GM06990 (cell line): Measurements from ENCODE around the gene SLC15A3.

Experiments
- DNase-seq: peaks from one replicate; pipeline ENCODE4 v3.0.0-alpha.2; 2011; ENCODE audit not compliant: insufficient read length; ENCODE audit errors: extremely low read depth
- H3K27me3 ChIP-seq: replicated peaks from 2 replicates; pipeline ENCODE4 v1.6.0; 2011; ENCODE audit warnings: low read length; ENCODE audit not compliant: control insufficient read depth, insufficient read depth
- H3K36me3 ChIP-seq: 2 replicates; pipeline ENCODE4 v1.5.1; 2011; ENCODE audit warnings: low read length; ENCODE audit not compliant: control insufficient read depth, insufficient read depth
- H3K4me3 ChIP-seq: replicated peaks from 2 replicates; pipeline ENCODE4 v1.5.1; 2011; ENCODE audit warnings: low read depth, mild to moderate bottlenecking, control low read depth, low read length
- CTCF ChIP-seq: IDR thresholded peaks from 2 replicates; pipeline ENCODE4 v1.5.1; 2011; ENCODE audit warnings: low read length, control low read depth, mild to moderate bottlenecking, inconsistent platforms; ENCODE audit not compliant: insufficient read depth, poor library complexity, severe bottlenecking

The SLC15A3 gene

GRCh38 chr11:60935676-60936442, 16.1 kb downstream of the SLC15A3 start:
- Histone ChIP-seq H3K27me3 (no peaks in the 10 kb centered on the region), H3K36me3 (peaks cover 23% of the 10 kb centered on the region), H3K4me3 (no peak overlapping the region)
- no peak for DNase-seq
- no peak for TF ChIP-seq CTCF

- TF ChIP-seq CTCF = no peak
- Histone ChIP-seq H3K36me3 (peaks cover 18% of the 10 kb centered on the region), H3K4me3 (no peak overlapping the region), H3K27me3 (no peaks in the 10 kb centered on the region)
- DNase-seq = peak; percentile 25
These were observed 17.0 kb downstream of the SLC15A3 start for GRCh38 chr11:60934790-60935605.

DNA sequence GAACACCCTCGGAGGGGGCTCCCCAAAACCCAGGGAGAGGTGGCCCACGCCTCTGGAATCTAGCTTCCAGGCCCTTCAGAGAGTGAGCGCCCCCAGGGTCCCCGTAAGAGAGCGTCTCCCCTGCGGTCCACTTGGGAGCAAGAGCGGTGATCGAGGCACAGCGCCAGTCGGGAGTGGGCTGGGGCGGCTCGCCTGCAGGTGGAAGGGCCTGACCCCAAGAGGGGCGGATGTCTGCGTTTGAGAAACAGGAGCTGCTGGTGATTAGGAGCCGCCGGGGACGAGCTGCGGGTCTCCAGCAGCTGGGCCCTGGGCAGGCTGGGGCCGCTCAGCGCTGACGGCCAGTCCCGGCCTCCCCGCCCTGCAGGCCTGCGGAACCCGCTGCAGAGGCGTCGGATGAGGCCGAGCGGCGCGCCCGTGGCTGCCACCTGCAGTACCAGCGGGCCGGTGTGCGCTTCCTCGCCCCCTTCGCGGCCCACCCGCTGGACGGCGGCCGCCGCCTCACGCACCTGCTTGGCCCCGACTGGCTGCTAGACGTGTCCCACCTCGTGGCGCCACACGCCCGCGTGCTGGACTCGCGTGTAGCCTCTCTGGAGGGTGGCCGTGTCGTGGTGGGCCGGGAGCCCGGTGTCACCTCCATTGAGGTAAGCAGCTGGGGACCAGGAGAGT, 17.7 kb downstream of the SLC15A3 start:
- H3K4me3 ChIP-seq = no peak overlapping the region
- peaks cover 15% of the 10 kb centered on the region for H3K36me3 ChIP-seq
- TF ChIP-seq CTCF = no peak
- no peaks in the 10 kb centered on the region for H3K27me3 ChIP-seq
- DNase-seq = peak; percentile 38

DNA sequence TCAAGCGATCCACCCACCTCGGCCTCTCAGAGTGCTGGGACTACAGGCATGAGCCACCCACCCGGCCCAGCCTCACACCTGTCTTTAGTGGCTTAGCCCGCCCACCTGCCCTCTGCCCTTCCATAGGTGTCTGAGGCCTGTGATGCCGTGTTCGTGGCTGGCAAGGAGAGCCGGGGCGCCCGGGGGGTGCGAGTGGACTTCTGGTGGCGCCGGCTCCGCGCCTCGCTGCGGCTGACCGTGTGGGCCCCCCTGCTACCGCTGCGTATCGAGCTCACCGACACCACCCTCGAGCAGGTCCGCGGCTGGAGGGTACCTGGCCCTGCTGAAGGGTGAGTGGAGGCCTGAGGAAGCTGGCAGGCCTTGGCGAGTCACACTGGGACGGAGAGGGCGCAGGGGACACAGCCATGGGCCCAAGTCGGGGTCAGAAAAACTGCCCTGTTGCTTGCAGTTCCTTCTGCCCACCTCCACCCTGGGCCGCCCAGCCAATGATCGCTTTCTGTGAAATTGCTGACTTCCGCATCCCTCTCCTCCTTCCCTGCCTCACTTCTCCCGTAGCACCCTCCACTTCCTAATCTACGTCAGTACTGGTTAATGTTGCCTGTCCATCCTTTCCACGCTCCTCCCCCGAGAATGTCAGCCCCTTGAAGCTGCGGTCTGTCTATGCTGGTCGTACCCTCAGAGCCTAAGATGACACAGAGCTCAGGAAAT, 18.4 kb downstream of the SLC15A3 start:
- Histone ChIP-seq H3K4me3 (no peak overlapping the region), H3K36me3 (peaks cover 10% of the 10 kb centered on the region)
- peak; percentile 28 for DNase-seq

More for the DNA sequence above, 18.4 kb downstream of the SLC15A3 start:
- H3K27me3 ChIP-seq = no peaks in the 10 kb centered on the region
- no peak for TF ChIP-seq CTCF
